Thyroid gland (tissue), 4 donors: Measurements from ENCODE around the gene MIGA2. TPM values are rescaled to one million over a fixed set of nuclear protein-coding genes. Genes with fewer than 3 reads are reported as not detected.

ENCODE experiments used
- DNase-seq, 2 donors: peaks; one replicate each; pipeline ENCODE4 v3.0.0-alpha.2; 2019
- H3K27ac ChIP-seq, 3 donors: fragments of 200-600 bp; sonication (generic); 1 replicate in 2 of 3; 2 replicates in 1 of 3; pipeline ENCODE4 v1.5.1; 2016 to 2019; ENCODE audit warnings: mild to moderate bottlenecking in 1 of 3, moderate library complexity in 1 of 3
- H3K27me3 ChIP-seq: fragments of 200-600 bp; sonication (generic); one replicate; pipeline ENCODE4 v1.5.1; 2019
- H3K36me3 ChIP-seq, 2 donors: fragments of 200-600 bp; sonication (generic); one replicate each; pipeline ENCODE4 v1.5.1; 2016 to 2019
- H3K4me1 ChIP-seq, 2 donors: fragments of 200-600 bp; sonication (generic); one replicate each; pipeline ENCODE4 v1.5.1; 2017 to 2019
- H3K4me3 ChIP-seq, 3 donors: fragments of 200-600 bp; sonication (generic); replicated peaks in 1 of 3; 1 replicate in 2 of 3; 2 replicates in 1 of 3; pipeline ENCODE4 v1.5.1; 2016; ENCODE audit warnings: mild to moderate bottlenecking in 1 of 3
- H3K9me3 ChIP-seq: fragments of 200-600 bp; sonication (generic); one replicate; pipeline ENCODE4 v1.5.1; 2017
- CTCF ChIP-seq, 6 experiments: fragments of 200-600 bp in 3 of 6; fragments of 450-650 bp in 3 of 6; sonication (generic) in 3 of 6; IDR thresholded peaks; one replicate each; pipeline ENCODE4 v1.5.1; 2016 to 2019; ENCODE audit warnings: antibody characterized with exemption in 6 of 6, mild to moderate bottlenecking in 2 of 6, inconsistent platforms in 1 of 6, moderate library complexity in 1 of 6
- POLR2A ChIP-seq, 2 donors: fragments of 450-650 bp; IDR thresholded peaks; one replicate each; pipeline ENCODE4 v1.6.1; 2017; ENCODE audit warnings: antibody characterized with exemption in 2 of 2, mild to moderate bottlenecking in 2 of 2, moderate library complexity in 1 of 2
- WGBS, 2 donors: methylation state at CpG; one replicate each; pipeline ENCODE4 v1.1.5; 2017; 5-methylcytosine and 5-hydroxymethylcytosine counted together
- intact Hi-C: fragments of 100-400 bp; cut with DNase I; formaldehyde crosslinking; loops from one replicate; pipeline ENCODE4 v1.15.1; 2023
- total RNA-seq, 4 donors: library from RNA; depleted of rRNA; stranded (reverse); fragments of >200 nt; gene quantifications; one replicate each; pipeline ENCODE4 v1.2.3, GENCODE V29; 2016

The MIGA2 gene
- total RNA-seq, 4 donors from 2014 or later: 23.9 to 78.8 (median 50.0) TPM

- DNase-seq: no peak
- Histone ChIP-seq H3K4me1 (no peaks in the 10 kb centered on the region), H3K9me3 (no peaks in the 10 kb centered on the region), H3K27ac (no peak overlapping the region), H3K27me3 (no peaks in the 10 kb centered on the region), H3K4me3 (no peak overlapping the region), H3K36me3 (peaks cover 8% of the 10 kb centered on the region in 2 donors)
- 94 to 97% methylated on average over 6 to 13 of the region's 13 CpGs for WGBS, 2 donors
- TF ChIP-seq POLR2A (IDR thresholded peaks at IDR 0.05) (no peak), CTCF (IDR thresholded peaks at IDR 0.05) (no peak)
- intact Hi-C loops: no loop called here
Observed at GRCh38 chr9:129094387-129095169, 58.2 kb downstream of the MIGA2 start.

- no peak for DNase-seq
- WGBS, 2 donors: 94 to 98% methylated on average over 16 of the region's 21 CpGs
- no peak overlapping the region for H3K4me3 ChIP-seq
- peaks cover 8% of the 10 kb centered on the region in 2 donors for H3K36me3 ChIP-seq
- H3K4me1 ChIP-seq: no peaks in the 10 kb centered on the region
- no peak overlapping the region for H3K27ac ChIP-seq
- H3K27me3 ChIP-seq: no peaks in the 10 kb centered on the region
- H3K9me3 ChIP-seq: no peaks in the 10 kb centered on the region
- TF ChIP-seq POLR2A (IDR thresholded peaks at IDR 0.05): no peak
- TF ChIP-seq CTCF (IDR thresholded peaks at IDR 0.05): no peak
- intact Hi-C loops: no loop called here
Observed at GRCh38 chr9:129095170-129095667, 58.8 kb downstream of the MIGA2 start.

- WGBS, 2 donors: 95% methylated on average over 3 of the region's 12 CpGs; no CpG with 5 or more reads in 1 of the 2 donors
- intact Hi-C loops: no loop called here
Observed at GRCh38 chr9:129095908-129096307, 59.5 kb downstream of the MIGA2 start.

GRCh38 chr9:129097671-129098306, 61.4 kb downstream of the MIGA2 start:
- intact Hi-C loops: no loop called here
- no peak for TF ChIP-seq CTCF (IDR thresholded peaks at IDR 0.05)
- no peak for TF ChIP-seq POLR2A (IDR thresholded peaks at IDR 0.05)
- Histone ChIP-seq H3K36me3 (peaks cover 8% of the 10 kb centered on the region in 2 donors), H3K4me3 (no peak overlapping the region), H3K4me1 (no peaks in the 10 kb centered on the region), H3K27me3 (no peaks in the 10 kb centered on the region), H3K9me3 (no peaks in the 10 kb centered on the region), H3K27ac (no peak overlapping the region)
- no peak for DNase-seq
- 90 to 91% methylated on average over 9 to 16 of the region's 16 CpGs for WGBS, 2 donors

More at GRCh38 chr9:129095908-129096307, 59.5 kb downstream of the MIGA2 start:
- no peak overlapping the region for H3K27ac ChIP-seq
- peaks cover 8% of the 10 kb centered on the region in 2 donors for H3K36me3 ChIP-seq
- no peak overlapping the region for H3K4me3 ChIP-seq
- H3K9me3 ChIP-seq: no peaks in the 10 kb centered on the region
- no peaks in the 10 kb centered on the region for H3K4me1 ChIP-seq
- no peaks in the 10 kb centered on the region for H3K27me3 ChIP-seq
- DNase-seq: no peak
- TF ChIP-seq POLR2A (IDR thresholded peaks at IDR 0.05): no peak
- no peak for TF ChIP-seq CTCF (IDR thresholded peaks at IDR 0.05)

- intact Hi-C loops: no loop called here
- 90 to 98% methylated on average over 4 to 8 of the region's 11 CpGs for WGBS, 2 donors
- Histone ChIP-seq H3K27me3 (no peaks in the 10 kb centered on the region), H3K4me1 (no peaks in the 10 kb centered on the region), H3K27ac (no peak overlapping the region), H3K36me3 (peaks cover 8% of the 10 kb centered on the region in 2 donors), H3K9me3 (no peaks in the 10 kb centered on the region), H3K4me3 (no peak overlapping the region)
- DNase-seq: no peak
- no peak for TF ChIP-seq POLR2A (IDR thresholded peaks at IDR 0.05)
- TF ChIP-seq CTCF (IDR thresholded peaks at IDR 0.05): no peak
Observed at GRCh38 chr9:129098328-129098727, 61.9 kb downstream of the MIGA2 start.
